Measurements from ENCODE around the gene CPEB3. TPM values are rescaled to one million over a fixed set of nuclear protein-coding genes. Genes with fewer than 3 reads are reported as not detected.
"Not testable (repeated sequence)": the region's sequence is repeated elsewhere in the genome, so short reads cannot be mapped to it uniquely, and the experiment has no call there.

CPEB3 gene
- total and polyA plus RNA-seq, 5 donors from 2014 or later = 0.47 to 4.4 (median 0.98) TPM

GRCh38 chr10:92119340-92119739 lies 171.5 kb downstream of the CPEB3 start:
- Mint-ChIP-seq H3K9me3 (peaks cover 0 to 2% (median 0%) of the 10 kb centered on the region in 7 donors), H3K36me3 (peaks cover 8% of the 10 kb centered on the region), H3K27me3 (no peaks in the 10 kb centered on the region), H3K4me3 (no peak overlapping the region), H3K27ac (no peak overlapping the region), H3K4me1 (peaks cover 0 to 13% (median 5%) of the 10 kb centered on the region in 4 donors)
- no peaks in the 10 kb centered on the region for H3K36me3 ChIP-seq (ENCODE audit: control insufficient read depth, insufficient read depth, low read length)
- DNase-seq (no peak), ATAC-seq (ENCODE audit: low read depth in 2 of 2) (no peak)
- H3K4me3 ChIP-seq (ENCODE audit: low read depth, low read length) = no peak overlapping the region
- H3K27ac ChIP-seq (ENCODE audit: insufficient read depth, low read length, poor library complexity, severe bottlenecking) = no peak overlapping the region
- H3K4me1 ChIP-seq (ENCODE audit: control insufficient read depth, insufficient read depth, low read length, poor library complexity, severe bottlenecking) = no peaks in the 10 kb centered on the region
- no peaks in the 10 kb centered on the region for H3K27me3 ChIP-seq (ENCODE audit: control insufficient read depth, insufficient read depth, low read length)
- H3K9me3 ChIP-seq (ENCODE audit: control insufficient read depth in 2 of 2, low read length in 2 of 2) = no peaks in the 10 kb centered on the region

- H3K4me1 Mint-ChIP-seq = peaks cover 0 to 11% (median 5%) of the 10 kb centered on the region in 4 donors
- H3K4me3 Mint-ChIP-seq; H3K9me3 Mint-ChIP-seq; H3K36me3 ChIP-seq (ENCODE audit: control insufficient read depth, insufficient read depth, low read length); H3K9me3 ChIP-seq (ENCODE audit: control insufficient read depth in 2 of 2, low read length in 2 of 2); H3K36me3 Mint-ChIP-seq; H3K27ac ChIP-seq (ENCODE audit: insufficient read depth, low read length, poor library complexity, severe bottlenecking); H3K4me1 ChIP-seq (ENCODE audit: control insufficient read depth, insufficient read depth, low read length, poor library complexity, severe bottlenecking); H3K27ac Mint-ChIP-seq; ATAC-seq (ENCODE audit: low read depth in 2 of 2); H3K27me3 Mint-ChIP-seq; H3K4me3 ChIP-seq (ENCODE audit: low read depth, low read length); DNase-seq; H3K27me3 ChIP-seq (ENCODE audit: control insufficient read depth, insufficient read depth, low read length): not testable (repeated sequence)
Measured at GRCh38 chr10:92114917-92115316, 176.0 kb downstream of the CPEB3 start.

GRCh38 chr10:92113911-92114600 lies 176.8 kb downstream of the CPEB3 start:
- Mint-ChIP-seq H3K4me3 (no peak overlapping the region), H3K27ac (no peak overlapping the region), H3K36me3 (peaks cover 4% of the 10 kb centered on the region), H3K4me1 (peaks cover 0 to 9% (median 5%) of the 10 kb centered on the region in 4 donors), H3K27me3 (no peaks in the 10 kb centered on the region), H3K9me3 (no peaks in the 10 kb centered on the region)
- Histone ChIP-seq H3K9me3 (ENCODE audit: control insufficient read depth in 2 of 2, low read length in 2 of 2) (no peaks in the 10 kb centered on the region), H3K36me3 (ENCODE audit: control insufficient read depth, insufficient read depth, low read length) (peaks cover 3% of the 10 kb centered on the region), H3K4me1 (ENCODE audit: control insufficient read depth, insufficient read depth, low read length, poor library complexity, severe bottlenecking) (no peaks in the 10 kb centered on the region), H3K27me3 (ENCODE audit: control insufficient read depth, insufficient read depth, low read length) (no peaks in the 10 kb centered on the region), H3K27ac (ENCODE audit: insufficient read depth, low read length, poor library complexity, severe bottlenecking) (no peak overlapping the region), H3K4me3 (ENCODE audit: low read depth, low read length) (no peak overlapping the region)
- ATAC-seq (ENCODE audit: low read depth in 2 of 2) = no peak
- no peak for DNase-seq

GRCh38 chr10:92112462-92112861 lies 178.4 kb downstream of the CPEB3 start:
- peaks cover 0 to 6% (median 5%) of the 10 kb centered on the region in 4 donors for H3K4me1 Mint-ChIP-seq
- H3K9me3 ChIP-seq (ENCODE audit: control insufficient read depth in 2 of 2, low read length in 2 of 2) = no peaks in the 10 kb centered on the region
- H3K27ac Mint-ChIP-seq = peak overlapping the region in 1 of 3 donors; percentile 86
- H3K36me3 ChIP-seq (ENCODE audit: control insufficient read depth, insufficient read depth, low read length) = peaks cover 3% of the 10 kb centered on the region
- H3K36me3 Mint-ChIP-seq = no peaks in the 10 kb centered on the region
- H3K27me3 ChIP-seq (ENCODE audit: control insufficient read depth, insufficient read depth, low read length) = no peaks in the 10 kb centered on the region
- ATAC-seq (ENCODE audit: low read depth in 2 of 2) (no peak), DNase-seq (no peak)
- no peaks in the 10 kb centered on the region for H3K27me3 Mint-ChIP-seq
- no peaks in the 10 kb centered on the region for H3K4me1 ChIP-seq (ENCODE audit: control insufficient read depth, insufficient read depth, low read length, poor library complexity, severe bottlenecking)
- H3K4me3 Mint-ChIP-seq = no peak overlapping the region
- H3K4me3 ChIP-seq (ENCODE audit: low read depth, low read length) = no peak overlapping the region
- no peak overlapping the region for H3K27ac ChIP-seq (ENCODE audit: insufficient read depth, low read length, poor library complexity, severe bottlenecking)
- no peaks in the 10 kb centered on the region for H3K9me3 Mint-ChIP-seq

DNA sequence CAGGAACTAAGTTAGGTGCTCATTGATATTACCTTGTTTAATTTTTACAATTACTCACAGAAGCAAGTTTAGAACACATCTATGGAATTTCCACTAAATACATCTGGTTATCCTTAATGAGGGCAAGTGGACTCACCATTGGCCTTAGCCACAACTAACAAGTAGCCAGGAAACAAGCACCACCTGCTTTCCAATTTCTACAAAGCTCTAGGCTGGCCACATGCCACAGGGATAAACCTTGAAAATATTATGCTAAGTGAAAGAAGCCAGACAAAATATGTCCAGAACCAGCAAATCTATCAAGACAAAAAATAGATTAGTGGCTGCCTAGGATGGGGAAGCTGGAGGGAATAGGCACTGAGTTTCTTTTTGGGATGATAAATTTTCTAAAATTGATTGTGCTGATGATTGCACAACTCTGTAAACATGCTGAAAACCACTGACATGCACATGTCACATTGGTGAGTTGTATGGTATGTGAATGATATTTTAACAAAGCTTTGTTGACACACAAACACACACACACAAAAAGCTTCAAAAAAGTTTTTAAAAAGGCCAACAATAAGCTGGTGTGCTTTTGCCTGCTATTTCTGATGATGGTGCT lies 179.4 kb downstream of the CPEB3 start:
- Histone ChIP-seq H3K27ac (ENCODE audit: insufficient read depth, low read length, poor library complexity, severe bottlenecking) (no peak overlapping the region), H3K4me1 (ENCODE audit: control insufficient read depth, insufficient read depth, low read length, poor library complexity, severe bottlenecking) (no peaks in the 10 kb centered on the region), H3K4me3 (ENCODE audit: low read depth, low read length) (no peak overlapping the region), H3K36me3 (ENCODE audit: control insufficient read depth, insufficient read depth, low read length) (peaks cover 3% of the 10 kb centered on the region), H3K27me3 (ENCODE audit: control insufficient read depth, insufficient read depth, low read length) (no peaks in the 10 kb centered on the region), H3K9me3 (ENCODE audit: control insufficient read depth in 2 of 2, low read length in 2 of 2) (no peaks in the 10 kb centered on the region)
- ATAC-seq (ENCODE audit: low read depth in 2 of 2) = no peak
- Mint-ChIP-seq H3K27ac (no peak overlapping the region), H3K4me1 (peaks cover 0 to 6% (median 6%) of the 10 kb centered on the region in 4 donors), H3K27me3 (no peaks in the 10 kb centered on the region), H3K4me3 (no peak overlapping the region), H3K9me3 (no peaks in the 10 kb centered on the region), H3K36me3 (no peaks in the 10 kb centered on the region)
- DNase-seq = no peak

- H3K27ac ChIP-seq (ENCODE audit: insufficient read depth, low read length, poor library complexity, severe bottlenecking) = no peak overlapping the region
Measured at GRCh38 chr10:92110039-92110794, 180.7 kb downstream of the CPEB3 start.

DNA sequence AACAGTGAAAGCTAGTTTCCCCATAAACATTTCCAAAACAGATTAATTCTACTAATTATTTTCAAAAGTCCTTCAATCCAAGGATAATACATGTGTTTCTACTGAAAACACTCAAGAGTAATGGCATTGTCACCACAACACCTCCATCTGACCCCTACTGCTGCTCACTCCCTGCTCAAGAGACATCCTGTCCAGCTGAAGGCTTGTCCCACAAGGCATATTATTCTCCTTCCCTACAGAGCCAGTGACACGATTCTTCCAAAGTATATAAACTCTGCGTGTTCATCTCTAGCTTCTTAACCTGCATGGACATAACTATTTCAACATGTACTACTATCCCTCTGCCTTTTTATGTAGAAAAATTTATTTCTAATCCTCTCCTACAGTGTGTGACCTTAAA lies 182.1 kb downstream of the CPEB3 start:
- no peak overlapping the region for H3K4me3 Mint-ChIP-seq
- H3K27ac Mint-ChIP-seq = no peak overlapping the region
- H3K4me1 Mint-ChIP-seq = peaks cover 0 to 6% (median under 1%) of the 10 kb centered on the region in 4 donors
- H3K9me3 ChIP-seq (ENCODE audit: control insufficient read depth in 2 of 2, low read length in 2 of 2) = no peaks in the 10 kb centered on the region
- peaks cover 3% of the 10 kb centered on the region for H3K36me3 ChIP-seq (ENCODE audit: control insufficient read depth, insufficient read depth, low read length)
- DNase-seq (no peak), ATAC-seq (ENCODE audit: low read depth in 2 of 2) (no peak)
- H3K27me3 ChIP-seq (ENCODE audit: control insufficient read depth, insufficient read depth, low read length) = no peaks in the 10 kb centered on the region
- no peaks in the 10 kb centered on the region for H3K27me3 Mint-ChIP-seq
- H3K4me1 ChIP-seq (ENCODE audit: control insufficient read depth, insufficient read depth, low read length, poor library complexity, severe bottlenecking) = no peaks in the 10 kb centered on the region
- no peak overlapping the region for H3K4me3 ChIP-seq (ENCODE audit: low read depth, low read length)
- H3K36me3 Mint-ChIP-seq = peaks cover 3% of the 10 kb centered on the region
- no peak overlapping the region for H3K27ac ChIP-seq (ENCODE audit: insufficient read depth, low read length, poor library complexity, severe bottlenecking)
- no peaks in the 10 kb centered on the region for H3K9me3 Mint-ChIP-seq

More at GRCh38 chr10:92110039-92110794, 180.7 kb downstream of the CPEB3 start:
- peaks cover 3% of the 10 kb centered on the region for H3K36me3 ChIP-seq (ENCODE audit: control insufficient read depth, insufficient read depth, low read length)
- no peaks in the 10 kb centered on the region for H3K4me1 ChIP-seq (ENCODE audit: control insufficient read depth, insufficient read depth, low read length, poor library complexity, severe bottlenecking)
- no peaks in the 10 kb centered on the region for H3K9me3 Mint-ChIP-seq
- H3K27me3 Mint-ChIP-seq = no peaks in the 10 kb centered on the region
- peaks cover 3% of the 10 kb centered on the region for H3K36me3 Mint-ChIP-seq
- peaks cover 0 to 8% (median 6%) of the 10 kb centered on the region in 4 donors for H3K4me1 Mint-ChIP-seq
- DNase-seq (no peak), ATAC-seq (ENCODE audit: low read depth in 2 of 2) (no peak)
- H3K4me3 ChIP-seq (ENCODE audit: low read depth, low read length) = no peak overlapping the region
- H3K9me3 ChIP-seq (ENCODE audit: control insufficient read depth in 2 of 2, low read length in 2 of 2) = no peaks in the 10 kb centered on the region
- H3K27ac Mint-ChIP-seq = no peak overlapping the region
- H3K4me3 Mint-ChIP-seq = no peak overlapping the region
- H3K27me3 ChIP-seq (ENCODE audit: control insufficient read depth, insufficient read depth, low read length) = no peaks in the 10 kb centered on the region
